Activated B cell treated with CpG ODN at 0.5 μM for 24 hours (primary cell): ENCODE data around the gene PMF1. TPM values are rescaled to one million over a fixed set of nuclear protein-coding genes. Genes with fewer than 3 reads are reported as not detected.

Experiments used
- ATAC-seq: fragments of 200-7000 bp; cut with Tn5 transposase; one replicate; pipeline ENCODE4 v1.10.0; 2021; ENCODE audit warnings: low read depth, mild to moderate bottlenecking, moderate library complexity
- CTCF ChIA-PET: fragments of 350-600 bp; sonication (Branson Sonifier 250); formaldehyde crosslinking; loops from one replicate; lab custom pipeline; 2021; ENCODE audit warnings: antibody characterized with exemption; lab: Charles Lee
- POLR2A ChIA-PET: fragments of 350-600 bp; sonication (Branson Sonifier 250); formaldehyde crosslinking; loops from one replicate; lab custom pipeline; 2021; ENCODE audit warnings: antibody characterized with exemption; lab: Charles Lee
- DNase-seq: peaks from one replicate; pipeline ENCODE4 v3.0.0; 2022
- H3K27ac Mint-ChIP-seq: one replicate; pipeline ENCODE4 v1.8.0; 2020; ENCODE audit warnings: mixed read lengths
- H3K27me3 Mint-ChIP-seq: one replicate; pipeline ENCODE4 v1.8.0; 2021; ENCODE audit warnings: mixed read lengths
- H3K36me3 Mint-ChIP-seq: one replicate; pipeline ENCODE4 v1.8.0; 2021; ENCODE audit warnings: low read depth, mixed read lengths
- H3K4me1 Mint-ChIP-seq: one replicate; pipeline ENCODE4 v1.8.0; 2021; ENCODE audit warnings: mixed read lengths
- H3K4me3 Mint-ChIP-seq: one replicate; pipeline ENCODE4 v1.8.0; 2020; ENCODE audit warnings: mild to moderate bottlenecking, mixed read lengths
- H3K9me3 Mint-ChIP-seq: one replicate; pipeline ENCODE4 v1.8.0; 2020; ENCODE audit warnings: mixed read lengths
- intact Hi-C: fragments of 100-400 bp; cut with micrococcal nuclease; formaldehyde crosslinking; loops from one replicate; pipeline ENCODE4 v1.15.1; 2024
- total RNA-seq: library from RNA; stranded (reverse); gene quantifications from 2 replicates; pipeline ENCODE4 v1.2.3, GENCODE V29; 2022
- TF ChIP-seq, protein P1 (sequence below): fragments of 200-600 bp; IDR thresholded peaks from one replicate; pipeline ENCODE4 v1.8.0; 2022; ENCODE audit warnings: antibody characterized with exemption, mild to moderate bottlenecking

Gene PMF1
- 68.8 and 75.8 TPM in 2 replicates for total RNA-seq

- Mint-ChIP-seq H3K9me3 (no peaks in the 10 kb centered on the region), H3K27me3 (no peaks in the 10 kb centered on the region), H3K36me3 (peaks cover 51% of the 10 kb centered on the region), H3K4me1 (peaks cover 28% of the 10 kb centered on the region), H3K27ac (peak within 1 kb of the TSS; percentile 98), H3K4me3 (peak within 1 kb of the TSS; percentile 96)
- TF ChIP-seq, protein P1, sequence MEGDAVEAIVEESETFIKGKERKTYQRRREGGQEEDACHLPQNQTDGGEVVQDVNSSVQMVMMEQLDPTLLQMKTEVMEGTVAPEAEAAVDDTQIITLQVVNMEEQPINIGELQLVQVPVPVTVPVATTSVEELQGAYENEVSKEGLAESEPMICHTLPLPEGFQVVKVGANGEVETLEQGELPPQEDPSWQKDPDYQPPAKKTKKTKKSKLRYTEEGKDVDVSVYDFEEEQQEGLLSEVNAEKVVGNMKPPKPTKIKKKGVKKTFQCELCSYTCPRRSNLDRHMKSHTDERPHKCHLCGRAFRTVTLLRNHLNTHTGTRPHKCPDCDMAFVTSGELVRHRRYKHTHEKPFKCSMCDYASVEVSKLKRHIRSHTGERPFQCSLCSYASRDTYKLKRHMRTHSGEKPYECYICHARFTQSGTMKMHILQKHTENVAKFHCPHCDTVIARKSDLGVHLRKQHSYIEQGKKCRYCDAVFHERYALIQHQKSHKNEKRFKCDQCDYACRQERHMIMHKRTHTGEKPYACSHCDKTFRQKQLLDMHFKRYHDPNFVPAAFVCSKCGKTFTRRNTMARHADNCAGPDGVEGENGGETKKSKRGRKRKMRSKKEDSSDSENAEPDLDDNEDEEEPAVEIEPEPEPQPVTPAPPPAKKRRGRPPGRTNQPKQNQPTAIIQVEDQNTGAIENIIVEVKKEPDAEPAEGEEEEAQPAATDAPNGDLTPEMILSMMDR: no peak
- ChIA-PET CTCF (interaction anchor here (0.7 to 3.1 kb wide), 6 partner anchors 11 to 67 kb away, joined by 3 to 26 read pairs (median 4); no protein-coding TSS in a partner anchor), POLR2A (interaction anchor here (0.5 to 2.6 kb wide), 34 partner anchors 10 to 573 kb away, joined by 3 to 71 read pairs (median 4); partner anchors contain the start of genes ARHGEF2, KHDC4, MEX3A and MRPL24)
- peak; percentile 92 for DNase-seq
- intact Hi-C loops: loop anchor here (1.0 to 5.0 kb wide), 4 partner anchors 19 to 116 kb away; partner anchors contain the start of genes SLC25A44, SMG5 and TMEM79
- ATAC-seq: peak; percentile 97
Observed at GRCh38 chr1:156212833-156213643, at the start of gene PMF1. Gene PMF1, plus strand, starts transcription at chr1:156213007. Its CDS starts 9 bp downstream, at chr1:156213016.

DNA sequence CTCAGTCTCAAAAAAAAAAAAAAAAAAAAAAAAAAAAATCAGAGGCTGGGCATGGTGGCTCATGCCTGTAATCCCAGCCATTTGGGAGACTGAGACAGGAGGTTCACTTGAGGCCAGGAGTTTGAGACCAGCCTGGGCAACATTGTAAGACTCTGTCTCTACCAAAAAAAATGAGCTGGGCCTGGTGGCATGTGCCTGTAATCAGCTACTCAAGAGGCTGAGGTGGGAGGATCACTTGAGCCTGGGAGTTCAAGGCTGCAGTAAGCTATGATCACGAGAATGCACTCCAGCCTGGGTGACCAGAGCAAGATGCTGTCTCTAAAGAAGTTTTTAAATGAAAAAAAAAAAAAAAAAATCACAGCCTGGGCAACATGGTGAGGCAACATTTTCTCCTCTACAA, 49.1 kb upstream of the PMF1 start:
- peaks cover 4% of the 10 kb centered on the region for H3K36me3 Mint-ChIP-seq
- CTCF ChIA-PET: interaction anchor here (1.4 kb wide), 1 partner anchor 61 kb away, joined by 4 read pairs; no protein-coding TSS in a partner anchor

GRCh38 chr1:156164125-156164831, 48.5 kb upstream of the PMF1 start:
- intact Hi-C loops: no loop called here
- ATAC-seq (no peak), DNase-seq (no peak)
- TF ChIP-seq, protein P1: no peak
- peaks cover 26% of the 10 kb centered on the region for H3K4me1 Mint-ChIP-seq
- H3K27me3 Mint-ChIP-seq: peaks cover 10% of the 10 kb centered on the region
- H3K9me3 Mint-ChIP-seq: peaks cover 2% of the 10 kb centered on the region
- CTCF ChIA-PET: interaction anchor here (1.3 to 1.4 kb wide), 2 partner anchors 16 to 61 kb away, joined by 3 to 4 read pairs; no protein-coding TSS in a partner anchor
- H3K4me3 Mint-ChIP-seq: no peak overlapping the region
- H3K36me3 Mint-ChIP-seq: peaks cover 7% of the 10 kb centered on the region
- POLR2A ChIA-PET: interaction anchor here (1.8 kb wide), 1 partner anchor 10 kb away, joined by 12 read pairs; no protein-coding TSS in a partner anchor
- H3K27ac Mint-ChIP-seq: no peak overlapping the region

More for the DNA sequence above, 49.1 kb upstream of the PMF1 start:
- DNase-seq (no peak), ATAC-seq (no peak)
- POLR2A ChIA-PET: interaction anchor here (0.6 to 1.8 kb wide), 2 partner anchors 9 to 138 kb away, joined by 3 to 12 read pairs; no protein-coding TSS in a partner anchor
- H3K4me3 Mint-ChIP-seq: no peak overlapping the region
- peaks cover 2% of the 10 kb centered on the region for H3K9me3 Mint-ChIP-seq
- H3K27ac Mint-ChIP-seq: no peak overlapping the region
- TF ChIP-seq, protein P1: no peak
- intact Hi-C loops: no loop called here
- H3K27me3 Mint-ChIP-seq: peaks cover 12% of the 10 kb centered on the region
- H3K4me1 Mint-ChIP-seq: peaks cover 31% of the 10 kb centered on the region

GRCh38 chr1:156165083-156165482, 47.7 kb upstream of the PMF1 start:
- peaks cover 4% of the 10 kb centered on the region for H3K27me3 Mint-ChIP-seq
- H3K36me3 Mint-ChIP-seq: peaks cover 7% of the 10 kb centered on the region
- intact Hi-C loops: no loop called here
- no peak for DNase-seq
- peak overlapping the region; percentile 59 for H3K27ac Mint-ChIP-seq
- ATAC-seq: no peak
- H3K9me3 Mint-ChIP-seq: peaks cover 2% of the 10 kb centered on the region
- POLR2A ChIA-PET: interaction anchor here (1.8 kb wide), 1 partner anchor 10 kb away, joined by 12 read pairs; no protein-coding TSS in a partner anchor
- peaks cover 22% of the 10 kb centered on the region for H3K4me1 Mint-ChIP-seq
- H3K4me3 Mint-ChIP-seq: peak overlapping the region; percentile 38
- TF ChIP-seq, protein P1: no peak
- CTCF ChIA-PET: interaction anchor here (1.3 to 1.4 kb wide), 2 partner anchors 17 to 60 kb away, joined by 3 to 4 read pairs; no protein-coding TSS in a partner anchor
